Suprapubic skin (tissue), 3 donors: ENCODE results near the gene SPOCK1.

Experiments
- CTCF ChIP-seq, 2 donors: fragments of 200-600 bp in 1 of 2; fragments of 450-650 bp in 1 of 2; sonication (generic) in 1 of 2; IDR thresholded peaks; one replicate each; pipeline ENCODE4 v1.5.1; 2016 to 2019; ENCODE audit warnings: antibody characterized with exemption in 2 of 2, mild to moderate bottlenecking in 1 of 2, moderate library complexity in 1 of 2
- POLR2AphosphoS5 ChIP-seq, 3 donors: sonication (generic); formaldehyde crosslinking; IDR thresholded peaks; one replicate each; pipeline ENCODE4 v1.6.1; 2017; ENCODE audit warnings: antibody characterized with exemption in 3 of 3

- TF ChIP-seq CTCF (IDR thresholded peaks at IDR 0.05): no peak
- no peak for TF ChIP-seq POLR2AphosphoS5 (IDR thresholded peaks at IDR 0.05)
These were observed 8.0 kb upstream of the SPOCK1 start for GRCh38 chr5:137507150-137507549.
